Endothelial cell of umbilical vein (primary cell): ENCODE measurements around the gene SLC2A6. TPM values are rescaled to one million over a fixed set of nuclear protein-coding genes. Genes with fewer than 3 reads are reported as not detected.

Experiments
- BruUV-seq: library from RNA; stranded (reverse); fragments of 400-500 nt; replicated peaks from 2 replicates; lab custom pipeline; 2021; lab: Mats Ljungman, UMichigan
- CTCF ChIA-PET: fragments of 300-600, 350-600 bp; sonication (Branson Sonifier 250); formaldehyde crosslinking; loops from one replicate; lab custom pipeline; 2021; ENCODE audit warnings: antibody characterized with exemption, inconsistent platforms; lab: Charles Lee
- POLR2A ChIA-PET: fragments of 300-600, 350-600 bp; sonication (Branson Sonifier 250); formaldehyde crosslinking; loops from one replicate; lab custom pipeline; 2021; ENCODE audit warnings: antibody characterized with exemption, inconsistent platforms; lab: Charles Lee
- DNase-seq: peaks from one replicate; pipeline ENCODE4 v3.0.0-alpha.2; 2011; ENCODE audit warnings: low read depth, low spot score
- FAIRE-seq: peaks from 2 replicates; lab custom pipeline; 2011; peaks lifted over from hg19 to GRCh38; lab: Jason Lieb, UNC
- H2AFZ ChIP-seq: 2 replicates; pipeline ENCODE4 v1.6.0; 2012; ENCODE audit warnings: low read depth, low read length, control low read depth, inconsistent platforms
- H3K27ac ChIP-seq: 2 replicates; pipeline ENCODE4 v1.5.1; 2011; ENCODE audit warnings: low read depth, mild to moderate bottlenecking, control low read depth, low read length, moderate library complexity; ENCODE audit not compliant: insufficient read depth
- H3K27me3 ChIP-seq, 2 experiments: 2 replicates each; pipeline versions ENCODE4 v1.6.0 to v1.6.1; 2011; ENCODE audit warnings: low read length in 2 of 2, mixed read lengths in 1 of 2; ENCODE audit not compliant: control insufficient read depth in 2 of 2, insufficient read depth in 2 of 2
- H3K36me3 ChIP-seq, 2 experiments: 2 replicates in 1 of 2; 3 replicates in 1 of 2; pipeline ENCODE4 v1.5.1; 2011; ENCODE audit warnings: low read length in 2 of 2, mild to moderate bottlenecking in 1 of 2, moderate library complexity in 1 of 2; ENCODE audit not compliant: control insufficient read depth in 2 of 2, insufficient read depth in 2 of 2; ENCODE audit errors: extremely low read depth in 1 of 2
- H3K4me1 ChIP-seq: 3 replicates; pipeline ENCODE4 v1.5.1; 2011; ENCODE audit warnings: mild to moderate bottlenecking, low read length; ENCODE audit not compliant: control insufficient read depth, insufficient read depth; ENCODE audit errors: extremely low read depth
- H3K4me2 ChIP-seq: 2 replicates; pipeline ENCODE4 v1.6.1; 2011; ENCODE audit warnings: low read length, control low read depth, mixed read lengths; ENCODE audit not compliant: insufficient read depth
- H3K4me3 ChIP-seq, 3 experiments: fragments of 200-600 bp in 1 of 3; sonication (generic), shearing (Covaris generic) in 1 of 3; replicated peaks in 1 of 3; 2 replicates each; pipeline ENCODE4 v1.5.1; 2011 to 2016; ENCODE audit warnings: control low read depth in 3 of 3, low read length in 3 of 3, mild to moderate bottlenecking in 2 of 3, inconsistent platforms in 1 of 3, low read depth in 1 of 3, moderate library complexity in 1 of 3; ENCODE audit not compliant: insufficient read depth in 1 of 3
- H3K79me2 ChIP-seq: 2 replicates; pipeline ENCODE4 v1.6.0; 2012; ENCODE audit warnings: low read length, inconsistent platforms; ENCODE audit not compliant: control insufficient read depth, insufficient read depth
- H3K9ac ChIP-seq: replicated peaks from 2 replicates; pipeline ENCODE3; 2011; ENCODE audit warnings: low read length, control low read depth; ENCODE audit not compliant: insufficient read depth; ENCODE audit errors: extremely low read depth
- H3K9me1 ChIP-seq: replicated peaks from 3 replicates; pipeline ENCODE4 v1.6.0; 2011; ENCODE audit warnings: mild to moderate bottlenecking, low read length; ENCODE audit not compliant: control insufficient read depth, insufficient read depth; ENCODE audit errors: extremely low read depth
- H3K9me3 ChIP-seq: replicated peaks from 2 replicates; pipeline ENCODE4 v1.5.1; 2012; ENCODE audit warnings: low read length, inconsistent platforms; ENCODE audit not compliant: control insufficient read depth, insufficient read depth
- H4K20me1 ChIP-seq: replicated peaks from 2 replicates; pipeline ENCODE3; 2011; ENCODE audit warnings: mild to moderate bottlenecking, low read length; ENCODE audit not compliant: control insufficient read depth, insufficient read depth; ENCODE audit errors: extremely low read depth
- EZH2 ChIP-seq: IDR thresholded peaks from 2 replicates; pipeline ENCODE4 v1.6.1; 2012; ENCODE audit warnings: borderline replicate concordance, low read depth, mild to moderate bottlenecking, moderate library complexity, low read length, inconsistent platforms; ENCODE audit not compliant: severe bottlenecking
- FOS ChIP-seq: IDR thresholded peaks from 2 replicates; pipeline ENCODE4 v1.6.1; 2011; ENCODE audit warnings: mild to moderate bottlenecking, low read length, moderate library complexity, borderline replicate concordance; ENCODE audit not compliant: insufficient read depth
- GATA2 ChIP-seq: IDR thresholded peaks from 2 replicates; pipeline ENCODE4 v1.7.0; 2011; ENCODE audit warnings: low read depth, mild to moderate bottlenecking, moderate library complexity, mixed read lengths, low read length; ENCODE audit not compliant: insufficient read length, insufficient read depth
- JUN ChIP-seq: IDR thresholded peaks from 2 replicates; pipeline ENCODE4 v1.6.1; 2011; ENCODE audit warnings: borderline replicate concordance, low read depth; ENCODE audit not compliant: insufficient read length, insufficient read depth
- MYC ChIP-seq: IDR thresholded peaks from one replicate; pipeline ENCODE4 v1.6.1; 2011; ENCODE audit warnings: mild to moderate bottlenecking, low read depth, low read length
- POLR2A ChIP-seq: IDR thresholded peaks from 2 replicates; pipeline ENCODE4 v1.6.1; 2012; ENCODE audit warnings: low read depth, mild to moderate bottlenecking, control low read depth, low read length
- POLR2AphosphoS5 ChIP-seq: IDR thresholded peaks from 2 replicates; pipeline ENCODE4 v1.6.1; 2012; ENCODE audit warnings: low read depth, mild to moderate bottlenecking, control low read depth, low read length, moderate library complexity; ENCODE audit not compliant: insufficient read depth
- dilution Hi-C: fragments of 300-500 bp; cut with MboI; formaldehyde crosslinking; loops from one replicate; pipeline ENCODE4 v1.15.0; 2019; ENCODE audit warnings: low sequenced_read_pairs; ENCODE audit not compliant: extremely low pct_ligation_motif_present
- intact Hi-C: fragments of 100-400 bp; cut with micrococcal nuclease; formaldehyde crosslinking; loops from one replicate; pipeline ENCODE4 v1.10.0; 2022
- polyA plus RNA-seq, 4 experiments: library from polyadenylated mRNA; depleted of rRNA in 3 of 4; stranded (reverse) in 3 of 4; unstranded in 1 of 4; fragments of >200 nt; gene quantifications; 2 replicates each; pipeline versions ENCODE4 v1.2.1 to v1.2.3, GENCODE V29; 2011 to 2012; ENCODE audit warnings: missing spikeins in 1 of 4
- total RNA-seq: library from RNA; stranded (reverse); gene quantifications from 2 replicates; pipeline ENCODE4 v1.2.3, GENCODE V29; 2021
- TF ChIP-seq, protein P1 (sequence below): IDR thresholded peaks from 2 replicates; pipeline ENCODE4 v1.6.1; 2011; ENCODE audit not compliant: insufficient read depth, insufficient read length
- TF ChIP-seq, protein P2 (sequence below), 2 donors: IDR thresholded peaks; 1 replicate in 1 of 2; 2 replicates in 1 of 2; pipeline ENCODE4 v1.5.1; 2011; ENCODE audit warnings: low read length in 2 of 2, mild to moderate bottlenecking in 2 of 2, moderate library complexity in 2 of 2, control low read depth in 1 of 2, inconsistent platforms in 1 of 2, low read depth in 1 of 2; ENCODE audit not compliant: insufficient read depth in 1 of 2; ENCODE audit errors: extremely low read depth in 1 of 2

Gene SLC2A6
- total and polyA plus RNA-seq, 2 donors (not counting 3 experiments of a cell fraction or from before 2014, with no cell fraction given) = 35.7 to 39.6 TPM

GRCh38 chr9:133464638-133465037, 14.3 kb downstream of the SLC2A6 start:
- no peaks in the 10 kb centered on the region for H3K27me3 ChIP-seq
- TF ChIP-seq GATA2 (no peak), EZH2 (no peak), JUN (no peak), FOS (no peak), POLR2A (no peak), POLR2AphosphoS5 (no peak), MYC (no peak)
- TF ChIP-seq, protein P1, sequence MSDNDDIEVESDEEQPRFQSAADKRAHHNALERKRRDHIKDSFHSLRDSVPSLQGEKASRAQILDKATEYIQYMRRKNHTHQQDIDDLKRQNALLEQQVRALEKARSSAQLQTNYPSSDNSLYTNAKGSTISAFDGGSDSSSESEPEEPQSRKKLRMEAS = no peak
- TF ChIP-seq, protein P2, sequence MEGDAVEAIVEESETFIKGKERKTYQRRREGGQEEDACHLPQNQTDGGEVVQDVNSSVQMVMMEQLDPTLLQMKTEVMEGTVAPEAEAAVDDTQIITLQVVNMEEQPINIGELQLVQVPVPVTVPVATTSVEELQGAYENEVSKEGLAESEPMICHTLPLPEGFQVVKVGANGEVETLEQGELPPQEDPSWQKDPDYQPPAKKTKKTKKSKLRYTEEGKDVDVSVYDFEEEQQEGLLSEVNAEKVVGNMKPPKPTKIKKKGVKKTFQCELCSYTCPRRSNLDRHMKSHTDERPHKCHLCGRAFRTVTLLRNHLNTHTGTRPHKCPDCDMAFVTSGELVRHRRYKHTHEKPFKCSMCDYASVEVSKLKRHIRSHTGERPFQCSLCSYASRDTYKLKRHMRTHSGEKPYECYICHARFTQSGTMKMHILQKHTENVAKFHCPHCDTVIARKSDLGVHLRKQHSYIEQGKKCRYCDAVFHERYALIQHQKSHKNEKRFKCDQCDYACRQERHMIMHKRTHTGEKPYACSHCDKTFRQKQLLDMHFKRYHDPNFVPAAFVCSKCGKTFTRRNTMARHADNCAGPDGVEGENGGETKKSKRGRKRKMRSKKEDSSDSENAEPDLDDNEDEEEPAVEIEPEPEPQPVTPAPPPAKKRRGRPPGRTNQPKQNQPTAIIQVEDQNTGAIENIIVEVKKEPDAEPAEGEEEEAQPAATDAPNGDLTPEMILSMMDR (IDR thresholded peaks at IDR 0.05; ENCODE audit: extremely low read depth in 1 of 2, insufficient read depth in 1 of 2, low read depth in 1 of 2, low read length in 2 of 2) = no peak
- POLR2A ChIA-PET = no interaction called here
- no peak for DNase-seq
- CTCF ChIA-PET = no interaction called here
- no peaks in the 10 kb centered on the region for H4K20me1 ChIP-seq
- intact Hi-C loops = no loop called here
- no peak overlapping the region for H2AFZ ChIP-seq
- no peaks in the 10 kb centered on the region for H3K36me3 ChIP-seq
- dilution Hi-C loops = no loop called here
- H3K27ac ChIP-seq = no peak overlapping the region
- BruUV-seq = no TSS peak
- no peak overlapping the region for H3K4me2 ChIP-seq
- no peaks in the 10 kb centered on the region for H3K9me1 ChIP-seq
- no peak for FAIRE-seq
- no peak overlapping the region for H3K4me3 ChIP-seq
- H3K9me3 ChIP-seq = no peaks in the 10 kb centered on the region
- no peaks in the 10 kb centered on the region for H3K79me2 ChIP-seq
- peaks cover 5% of the 10 kb centered on the region for H3K4me1 ChIP-seq
- H3K9ac ChIP-seq = no peak overlapping the region
